Mesothelial cell of epicardium (in vitro differentiated cells): ENCODE measurements around the gene CAPN1. TPM values are rescaled to one million over a fixed set of nuclear protein-coding genes. Genes with fewer than 3 reads are reported as not detected.

Experiments
- DNase-seq, 2 experiments: peaks; one replicate each; pipeline ENCODE4 v3.0.0; 2021; ENCODE audit warnings: low spot score in 2 of 2; ENCODE audit not compliant: unreplicated experiment in 2 of 2
- H3K27ac Mint-ChIP-seq: 2 replicates; pipeline ENCODE4 v1.8.0; 2021; ENCODE audit warnings: mixed read lengths
- H3K27me3 Mint-ChIP-seq: 2 replicates; pipeline ENCODE4 v1.8.0; 2021; ENCODE audit warnings: low read depth, mixed read lengths
- H3K36me3 Mint-ChIP-seq: 2 replicates; pipeline ENCODE4 v1.8.0; 2021; ENCODE audit warnings: mixed read lengths
- H3K4me1 Mint-ChIP-seq: 2 replicates; pipeline ENCODE4 v1.8.0; 2021; ENCODE audit warnings: mixed read lengths
- H3K4me3 Mint-ChIP-seq: 2 replicates; pipeline ENCODE4 v1.8.0; 2021; ENCODE audit warnings: mild to moderate bottlenecking, moderate library complexity, mixed read lengths
- H3K9me3 Mint-ChIP-seq: 2 replicates; pipeline ENCODE4 v1.8.0; 2021; ENCODE audit warnings: mixed read lengths
- total RNA-seq: library from RNA; stranded (reverse); gene quantifications from 3 replicates; pipeline ENCODE4 v1.2.1, GENCODE V29; 2021
- TF ChIP-seq, protein P1 (sequence below): fragments of 200-600 bp; sonication (generic); IDR thresholded peaks from one replicate; pipeline ENCODE4 v1.5.0; 2021; ENCODE audit warnings: antibody characterized with exemption; ENCODE audit not compliant: unreplicated experiment

Gene CAPN1
- total RNA-seq, 1 donor from 2014 or later: 196 TPM

DNA sequence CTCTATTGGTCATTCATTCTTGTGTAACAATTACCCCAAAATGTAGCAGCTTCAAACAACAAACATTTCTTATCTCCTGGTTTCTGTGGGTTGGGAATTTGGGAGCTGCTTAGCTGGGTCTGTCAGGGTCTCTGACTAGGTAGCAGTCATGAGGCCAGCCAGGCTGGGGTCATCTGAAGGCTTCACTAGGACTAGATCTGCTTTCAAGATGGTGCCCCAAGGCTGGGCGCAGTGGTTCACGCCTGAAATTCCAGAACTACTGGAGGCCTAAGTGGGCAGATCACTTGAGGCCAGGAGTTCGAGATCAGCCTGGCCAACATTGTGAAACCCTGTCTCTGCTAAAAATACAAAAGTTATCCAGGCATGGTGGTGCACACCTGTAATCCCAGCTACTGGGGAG, 24.8 kb upstream of the CAPN1 start:
- H3K27ac Mint-ChIP-seq: no peak overlapping the region
- no peak for DNase-seq
- TF ChIP-seq, protein P1, sequence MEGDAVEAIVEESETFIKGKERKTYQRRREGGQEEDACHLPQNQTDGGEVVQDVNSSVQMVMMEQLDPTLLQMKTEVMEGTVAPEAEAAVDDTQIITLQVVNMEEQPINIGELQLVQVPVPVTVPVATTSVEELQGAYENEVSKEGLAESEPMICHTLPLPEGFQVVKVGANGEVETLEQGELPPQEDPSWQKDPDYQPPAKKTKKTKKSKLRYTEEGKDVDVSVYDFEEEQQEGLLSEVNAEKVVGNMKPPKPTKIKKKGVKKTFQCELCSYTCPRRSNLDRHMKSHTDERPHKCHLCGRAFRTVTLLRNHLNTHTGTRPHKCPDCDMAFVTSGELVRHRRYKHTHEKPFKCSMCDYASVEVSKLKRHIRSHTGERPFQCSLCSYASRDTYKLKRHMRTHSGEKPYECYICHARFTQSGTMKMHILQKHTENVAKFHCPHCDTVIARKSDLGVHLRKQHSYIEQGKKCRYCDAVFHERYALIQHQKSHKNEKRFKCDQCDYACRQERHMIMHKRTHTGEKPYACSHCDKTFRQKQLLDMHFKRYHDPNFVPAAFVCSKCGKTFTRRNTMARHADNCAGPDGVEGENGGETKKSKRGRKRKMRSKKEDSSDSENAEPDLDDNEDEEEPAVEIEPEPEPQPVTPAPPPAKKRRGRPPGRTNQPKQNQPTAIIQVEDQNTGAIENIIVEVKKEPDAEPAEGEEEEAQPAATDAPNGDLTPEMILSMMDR: no peak
- H3K36me3 Mint-ChIP-seq: no peaks in the 10 kb centered on the region
- H3K4me3 Mint-ChIP-seq: no peak overlapping the region
- H3K27me3 Mint-ChIP-seq: peaks cover 11% of the 10 kb centered on the region
- H3K9me3 Mint-ChIP-seq: no peaks in the 10 kb centered on the region
- no peaks in the 10 kb centered on the region for H3K4me1 Mint-ChIP-seq

DNA sequence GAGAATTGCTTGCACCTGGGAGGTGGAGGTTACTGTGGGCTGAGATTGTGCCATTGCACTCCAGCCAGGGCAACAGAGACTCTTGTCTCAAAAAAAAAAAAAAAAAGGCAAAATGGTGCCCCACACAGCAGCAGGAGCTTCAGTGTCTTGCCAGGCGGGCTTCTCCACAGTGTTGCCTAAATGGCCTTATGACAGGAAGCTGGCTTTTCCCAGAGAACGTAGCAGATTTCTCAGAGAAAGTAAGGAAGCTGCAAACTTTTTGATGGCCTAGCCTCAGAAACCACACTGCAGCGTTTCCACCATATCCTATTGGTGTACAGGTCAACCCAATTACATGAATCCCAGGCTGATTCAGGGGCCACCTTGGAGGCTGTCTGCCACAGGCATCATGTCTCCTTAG, 24.4 kb upstream of the CAPN1 start:
- Mint-ChIP-seq H3K4me1 (no peaks in the 10 kb centered on the region), H3K9me3 (no peaks in the 10 kb centered on the region), H3K36me3 (no peaks in the 10 kb centered on the region), H3K27ac (no peak overlapping the region), H3K4me3 (no peak overlapping the region), H3K27me3 (peaks cover 11% of the 10 kb centered on the region)
- no peak for DNase-seq
- TF ChIP-seq, protein P1: no peak

DNA sequence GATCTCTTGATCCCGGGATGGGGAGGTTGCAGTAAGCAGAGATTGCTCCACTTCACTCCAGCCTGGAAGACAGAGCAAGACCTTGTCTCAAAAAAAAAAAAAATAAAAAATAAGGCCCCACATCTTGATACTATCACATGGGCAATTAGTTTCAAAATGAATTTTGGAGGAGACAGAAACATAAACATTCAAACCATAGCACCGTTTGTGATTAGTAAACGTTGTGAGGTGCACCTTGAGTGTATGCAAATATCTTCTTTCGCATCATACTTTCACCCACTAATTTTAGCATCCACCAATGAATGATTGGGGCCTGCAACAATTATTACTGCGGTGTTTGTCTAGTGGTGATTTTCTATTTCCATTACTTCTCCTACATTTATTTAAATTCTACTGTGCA, 22.7 kb upstream of the CAPN1 start:
- Mint-ChIP-seq H3K27me3 (peaks cover 4% of the 10 kb centered on the region), H3K4me1 (no peaks in the 10 kb centered on the region), H3K9me3 (no peaks in the 10 kb centered on the region), H3K27ac (no peak overlapping the region), H3K36me3 (no peaks in the 10 kb centered on the region), H3K4me3 (no peak overlapping the region)
- DNase-seq: no peak
- TF ChIP-seq, protein P1: no peak

DNA sequence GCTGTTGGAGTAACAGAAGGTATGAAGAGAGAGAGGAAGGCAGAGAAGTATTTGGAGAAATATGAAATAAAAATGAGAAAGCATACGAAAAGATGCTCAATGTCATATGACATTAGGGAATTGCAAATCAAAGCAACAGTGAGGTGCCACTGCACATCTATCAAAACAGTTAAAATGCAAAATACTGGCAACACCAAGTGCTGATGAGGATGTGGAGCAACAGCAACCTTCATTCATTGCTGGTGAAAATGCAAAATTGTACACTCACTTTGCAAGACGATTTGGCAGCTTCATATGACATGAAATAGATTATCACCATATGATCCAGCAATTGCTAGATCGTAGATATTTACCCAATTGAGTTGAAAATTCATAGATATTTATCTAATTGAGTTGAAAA, 21.1 kb upstream of the CAPN1 start:
- no peak overlapping the region for H3K4me3 Mint-ChIP-seq
- H3K4me1 Mint-ChIP-seq: no peaks in the 10 kb centered on the region
- H3K27me3 Mint-ChIP-seq: peaks cover 4% of the 10 kb centered on the region
- H3K9me3 Mint-ChIP-seq: no peaks in the 10 kb centered on the region
- DNase-seq: no peak
- no peak overlapping the region for H3K27ac Mint-ChIP-seq
- H3K36me3 Mint-ChIP-seq: no peaks in the 10 kb centered on the region
- TF ChIP-seq, protein P1: no peak

DNA sequence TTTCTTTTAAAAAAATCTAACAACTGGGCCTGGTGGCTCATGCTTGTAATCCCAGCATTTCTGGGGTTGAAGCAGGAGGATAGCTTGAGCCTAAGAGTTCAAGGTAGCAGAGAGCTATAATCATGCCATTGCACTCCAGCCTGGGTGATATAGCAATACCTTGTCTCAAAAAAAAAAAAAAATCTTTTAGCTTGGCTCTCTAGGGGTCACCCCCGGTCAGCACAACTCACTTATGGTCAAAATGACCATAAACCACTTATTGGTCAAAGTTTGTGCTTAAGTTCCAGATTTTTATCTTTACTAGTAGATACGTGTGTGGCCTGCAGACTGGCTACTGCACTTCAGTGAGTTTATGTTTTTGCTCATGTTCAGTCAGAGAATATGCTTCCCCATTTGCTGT, 18.0 kb upstream of the CAPN1 start:
- Mint-ChIP-seq H3K9me3 (no peaks in the 10 kb centered on the region), H3K27me3 (peaks cover 4% of the 10 kb centered on the region), H3K36me3 (no peaks in the 10 kb centered on the region), H3K27ac (no peak overlapping the region), H3K4me3 (no peak overlapping the region), H3K4me1 (no peaks in the 10 kb centered on the region)
- TF ChIP-seq, protein P1: no peak
- DNase-seq: no peak
